ENCODE measurements around the gene DDX41.
"Not testable (repeated sequence)": the region's sequence is repeated elsewhere in the genome, so short reads cannot be mapped to it uniquely, and the experiment has no call there.

Gene DDX41

DNA sequence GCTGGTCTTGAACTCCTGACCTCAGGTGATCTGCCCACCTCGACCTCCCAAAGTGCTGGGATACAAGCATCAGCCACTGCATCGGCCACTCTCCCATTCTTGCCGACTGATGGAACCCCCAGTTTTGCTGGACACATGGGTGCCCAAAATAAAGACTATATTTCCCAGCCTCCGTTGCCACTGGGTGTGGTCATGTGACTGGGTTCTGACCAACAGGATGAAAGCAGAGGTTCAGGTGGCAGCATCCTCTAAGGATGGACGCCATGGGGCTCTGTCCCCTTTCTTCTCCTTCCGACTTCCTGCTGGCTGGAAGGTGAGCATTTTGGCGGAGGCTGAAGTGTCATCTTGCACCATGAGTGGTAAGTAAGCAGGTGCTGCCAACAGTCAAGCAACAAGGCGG is 29.6 kb downstream of the DDX41 start:
- TF ChIP-seq, protein P1, sequence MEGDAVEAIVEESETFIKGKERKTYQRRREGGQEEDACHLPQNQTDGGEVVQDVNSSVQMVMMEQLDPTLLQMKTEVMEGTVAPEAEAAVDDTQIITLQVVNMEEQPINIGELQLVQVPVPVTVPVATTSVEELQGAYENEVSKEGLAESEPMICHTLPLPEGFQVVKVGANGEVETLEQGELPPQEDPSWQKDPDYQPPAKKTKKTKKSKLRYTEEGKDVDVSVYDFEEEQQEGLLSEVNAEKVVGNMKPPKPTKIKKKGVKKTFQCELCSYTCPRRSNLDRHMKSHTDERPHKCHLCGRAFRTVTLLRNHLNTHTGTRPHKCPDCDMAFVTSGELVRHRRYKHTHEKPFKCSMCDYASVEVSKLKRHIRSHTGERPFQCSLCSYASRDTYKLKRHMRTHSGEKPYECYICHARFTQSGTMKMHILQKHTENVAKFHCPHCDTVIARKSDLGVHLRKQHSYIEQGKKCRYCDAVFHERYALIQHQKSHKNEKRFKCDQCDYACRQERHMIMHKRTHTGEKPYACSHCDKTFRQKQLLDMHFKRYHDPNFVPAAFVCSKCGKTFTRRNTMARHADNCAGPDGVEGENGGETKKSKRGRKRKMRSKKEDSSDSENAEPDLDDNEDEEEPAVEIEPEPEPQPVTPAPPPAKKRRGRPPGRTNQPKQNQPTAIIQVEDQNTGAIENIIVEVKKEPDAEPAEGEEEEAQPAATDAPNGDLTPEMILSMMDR (IDR thresholded peaks at IDR 0.05; ENCODE audit: extremely low read depth, insufficient read depth, missing control alignments), result no peak
- in situ Hi-C loops (cut with MboI; ENCODE audit: low pct_unique_long_range_greater_than_20kb, low sequenced_read_pairs, unreplicated experiment), result no loop called here
- no peak for DNase-seq (ENCODE audit: low spot score)

DNA sequence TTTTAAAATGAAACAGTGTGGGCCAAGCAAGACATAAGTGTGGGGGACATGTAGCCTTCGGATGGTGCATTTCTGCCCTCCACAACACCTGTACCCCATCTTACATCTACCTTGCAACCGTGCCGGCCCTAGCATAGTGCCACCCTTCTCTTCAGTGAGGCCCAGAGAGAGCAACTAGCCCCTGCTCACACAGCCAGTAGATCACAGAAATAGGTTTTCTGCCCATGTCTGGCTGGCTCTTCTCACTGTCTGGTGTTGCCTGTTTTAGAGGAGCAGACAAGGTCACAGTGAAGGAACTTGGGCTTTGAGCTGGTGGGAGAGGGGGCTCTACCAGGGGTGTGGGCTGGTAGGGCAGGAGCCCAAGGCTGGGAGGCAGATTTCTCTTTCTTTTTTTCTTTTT is 30.5 kb downstream of the DDX41 start:
- in situ Hi-C loops (cut with MboI; ENCODE audit: low pct_unique_long_range_greater_than_20kb, low sequenced_read_pairs, unreplicated experiment), result no loop called here
- TF ChIP-seq, protein P1 (IDR thresholded peaks at IDR 0.05; ENCODE audit: extremely low read depth, insufficient read depth, missing control alignments), result no peak
- DNase-seq (ENCODE audit: low spot score), result no peak

DNA sequence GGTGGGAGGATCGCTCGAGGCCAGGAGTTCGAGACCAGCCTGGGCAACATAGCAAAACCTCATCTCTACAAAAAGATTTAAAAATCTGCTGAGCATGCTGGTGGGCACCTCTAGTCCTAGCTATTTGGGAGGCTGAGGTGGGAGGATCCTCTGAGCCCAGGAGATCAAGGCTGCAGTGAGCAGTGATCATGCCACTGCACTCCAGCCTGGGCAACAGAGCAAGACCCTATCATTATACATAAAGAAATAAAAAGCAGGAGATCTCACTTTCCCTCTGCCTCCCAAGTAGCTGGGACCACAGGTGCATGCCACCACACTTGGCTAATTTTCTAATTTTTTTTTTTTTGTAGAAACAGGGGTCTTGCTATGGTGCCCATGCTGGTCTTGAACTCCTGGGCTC is 31.0 kb downstream of the DDX41 start:
- DNase-seq (ENCODE audit: low spot score); in situ Hi-C loops (cut with MboI; ENCODE audit: low pct_unique_long_range_greater_than_20kb, low sequenced_read_pairs, unreplicated experiment): not testable (repeated sequence)

DNA sequence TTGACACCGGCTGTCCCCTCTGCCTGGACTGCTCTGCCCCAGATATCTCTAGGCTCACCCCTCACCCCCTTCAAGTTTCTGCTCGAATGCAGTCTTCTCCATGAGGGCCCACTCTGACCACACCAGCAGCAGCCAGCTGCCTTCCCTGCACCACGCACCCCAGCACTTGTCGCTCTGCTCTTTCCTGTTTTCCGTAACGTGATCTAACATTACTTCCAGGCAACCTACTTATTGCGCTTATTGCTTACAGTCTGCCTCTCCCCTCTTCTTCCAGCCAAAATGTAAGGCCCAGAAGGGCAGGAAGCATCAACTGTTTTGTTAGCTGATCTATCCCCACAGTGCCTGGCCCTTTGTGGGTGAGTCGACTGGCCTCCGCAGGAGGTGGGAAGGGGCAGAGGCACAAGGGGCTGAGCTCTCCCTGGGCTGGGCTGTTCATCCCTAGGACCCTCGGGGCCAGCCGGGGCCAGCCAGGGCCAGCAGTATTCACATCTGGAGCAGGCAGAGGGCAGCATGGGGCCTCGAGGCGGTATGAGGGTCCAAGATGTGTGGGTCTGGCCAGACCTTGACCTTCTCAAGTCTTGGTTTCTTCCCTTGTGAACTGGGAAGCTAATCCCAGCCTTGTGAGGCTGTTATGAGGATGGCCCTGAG is 31.7 kb downstream of the DDX41 start:
- in situ Hi-C loops (cut with MboI; ENCODE audit: low pct_unique_long_range_greater_than_20kb, low sequenced_read_pairs, unreplicated experiment), result no loop called here
- TF ChIP-seq, protein P1 (IDR thresholded peaks at IDR 0.05; ENCODE audit: extremely low read depth, insufficient read depth, missing control alignments), result no peak
- DNase-seq (ENCODE audit: low spot score), result no peak

DNA sequence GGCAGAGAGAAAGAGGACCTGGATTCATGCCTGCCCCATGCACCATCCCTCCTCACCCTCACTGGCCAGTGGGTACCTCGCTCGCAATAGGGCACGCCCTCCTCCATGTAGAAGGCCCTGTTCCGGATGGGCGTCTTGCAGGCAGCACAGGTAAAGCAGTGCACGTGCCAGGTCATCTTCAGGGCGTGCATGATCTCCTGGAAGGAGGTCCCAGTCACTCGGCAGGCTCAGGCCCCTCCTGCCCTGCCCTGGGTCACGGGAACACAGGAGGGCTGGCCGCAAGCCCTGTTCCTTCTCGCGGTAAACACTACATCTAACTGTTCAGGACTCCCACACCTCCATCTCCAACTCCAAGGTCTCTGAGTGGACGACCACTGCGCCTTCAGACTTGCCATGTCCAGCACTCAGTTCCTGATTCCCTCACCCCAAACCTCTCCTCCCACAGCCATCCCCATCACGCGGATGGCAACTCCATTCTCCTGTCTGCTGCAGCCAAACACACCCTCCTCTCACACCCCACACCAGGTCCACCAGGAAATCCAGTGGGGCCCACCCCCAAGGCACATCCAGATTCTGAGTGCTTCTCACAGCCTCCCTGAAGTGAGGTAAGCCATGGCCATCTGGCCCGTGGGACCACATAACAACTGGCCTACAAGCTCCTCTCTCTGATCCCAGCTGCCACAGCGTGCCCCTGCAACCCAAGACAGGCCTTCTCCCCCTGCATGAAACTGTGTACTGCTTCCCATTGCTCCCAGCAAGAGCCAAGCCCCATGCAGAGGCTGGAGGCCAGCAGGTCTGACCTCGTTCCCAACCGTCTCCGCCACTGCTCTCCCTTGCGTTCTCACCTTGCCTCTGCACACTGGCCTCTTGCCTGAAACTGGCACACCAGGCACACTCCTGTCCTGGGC is 32.5 kb downstream of the DDX41 start:
- in situ Hi-C loops (cut with MboI; ENCODE audit: low pct_unique_long_range_greater_than_20kb, low sequenced_read_pairs, unreplicated experiment), result no loop called here
- TF ChIP-seq, protein P1 (IDR thresholded peaks at IDR 0.05; ENCODE audit: extremely low read depth, insufficient read depth, missing control alignments), result no peak
- no peak for DNase-seq (ENCODE audit: low spot score)

DNA sequence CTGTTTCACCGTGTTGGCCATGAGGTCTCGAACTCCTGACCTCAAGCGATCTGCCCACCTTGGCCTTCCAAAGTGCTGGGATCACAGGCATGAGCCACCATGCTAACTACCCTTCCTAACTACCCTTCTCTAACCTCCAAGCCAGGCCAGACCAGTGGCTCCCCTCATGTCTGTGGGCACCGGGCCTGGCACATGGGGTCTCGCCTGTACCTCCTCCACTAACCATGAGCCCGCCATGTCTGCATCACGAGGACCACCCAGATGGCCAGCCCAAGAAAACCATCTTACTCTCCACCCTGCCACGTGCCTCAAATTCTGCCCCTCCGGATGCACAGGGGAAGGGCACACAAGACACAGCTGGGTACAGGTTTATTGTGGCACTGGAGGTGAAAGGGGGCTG is 33.7 kb downstream of the DDX41 start:
- TF ChIP-seq, protein P1 (IDR thresholded peaks at IDR 0.05; ENCODE audit: extremely low read depth, insufficient read depth, missing control alignments), result no peak
- in situ Hi-C loops (cut with MboI; ENCODE audit: low pct_unique_long_range_greater_than_20kb, low sequenced_read_pairs, unreplicated experiment), result no loop called here
- no peak for DNase-seq (ENCODE audit: low spot score)

DNA sequence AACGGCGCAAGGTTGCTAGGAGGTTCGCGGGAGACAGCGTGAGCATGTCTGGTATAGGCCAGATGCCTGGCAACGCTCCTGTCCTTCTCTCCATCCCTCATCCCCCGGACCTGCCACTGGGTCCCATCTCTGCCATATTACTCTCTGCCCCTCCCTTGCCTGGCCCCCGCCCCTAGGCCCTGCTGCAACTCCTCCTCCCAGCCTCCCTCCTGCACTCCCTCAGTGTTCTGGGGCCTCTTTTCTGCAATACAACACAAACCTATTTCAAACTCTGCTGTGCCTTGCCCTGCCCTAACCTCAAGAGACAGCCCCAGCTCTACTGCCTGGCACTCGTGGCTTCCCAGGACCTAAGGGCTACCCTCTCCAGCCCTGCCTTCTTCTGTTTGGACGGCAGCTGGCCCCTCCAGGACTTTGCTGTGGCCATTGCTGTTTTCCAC is 34.4 kb downstream of the DDX41 start:
- TF ChIP-seq, protein P1 (IDR thresholded peaks at IDR 0.05; ENCODE audit: extremely low read depth, insufficient read depth, missing control alignments), result no peak
- no peak for DNase-seq (ENCODE audit: low spot score)
- in situ Hi-C loops (cut with MboI; ENCODE audit: low pct_unique_long_range_greater_than_20kb, low sequenced_read_pairs, unreplicated experiment), result no loop called here

Data from GM13977 (cell line).